K562 (cell line): Measurements from ENCODE around the gene NOP16. TPM values are rescaled to one million over a fixed set of nuclear protein-coding genes. Genes with fewer than 3 reads are reported as not detected.

Experiments
- AFF1 ChIP-seq, 2 experiments: fragments of 450-650 bp; IDR thresholded peaks; 2 replicates each; pipeline ENCODE4 v1.6.1; 2018; ENCODE audit warnings: mild to moderate bottlenecking in 2 of 2, low read depth in 1 of 2; ENCODE audit not compliant: partially characterized antibody in 2 of 2
- CTBP1 ChIP-seq: fragments of 450-650 bp; IDR thresholded peaks from 2 replicates; pipeline ENCODE4 v1.6.1; 2016; ENCODE audit warnings: borderline replicate concordance
- CXXC5 ChIP-seq: fragments of 250-450 bp; sonication (Bioruptor Pico); IDR thresholded peaks from 2 replicates; pipeline ENCODE4 v1.8.0; 2022; ENCODE audit warnings: inconsistent platforms, mild to moderate bottlenecking, moderate library complexity
- HNRNPL ChIP-seq: fragments of 200-400 bp; formaldehyde crosslinking; IDR thresholded peaks from 2 replicates; pipeline ENCODE4 v1.6.1; 2017; ENCODE audit warnings: low read depth, mild to moderate bottlenecking, low read length
- MAZ ChIP-seq, 2 experiments: fragments of 450-650 bp in 1 of 2; sonication (generic) in 1 of 2; formaldehyde crosslinking; IDR thresholded peaks in 1 of 2; conservative IDR thresholded peaks in 1 of 2; 2 replicates each; pipeline versions ENCODE4 v1.4.0 to v1.5.0; 2020; ENCODE audit warnings: mild to moderate bottlenecking in 1 of 2, missing genetic modification reagents in 1 of 2
- NR4A1 ChIP-seq, 2 experiments: fragments of 250-450 bp in 1 of 2; fragments of 450-650 bp in 1 of 2; sonication (Bioruptor Pico) in 1 of 2; IDR thresholded peaks; 2 replicates each; pipeline versions ENCODE4 v1.4.0 to v1.6.1; 2016 to 2020; ENCODE audit warnings: mild to moderate bottlenecking in 2 of 2, missing compliant biosample characterization in 1 of 2, missing genetic modification characterization in 1 of 2, moderate library complexity in 1 of 2
- RBFOX2 ChIP-seq: fragments of 200-400 bp; formaldehyde crosslinking; IDR thresholded peaks from 2 replicates; pipeline ENCODE4 v1.6.1; 2017; ENCODE audit warnings: low read depth, mild to moderate bottlenecking, low read length, moderate library complexity
- RBM39 ChIP-seq: fragments of 200-400 bp; formaldehyde crosslinking; optimal IDR thresholded peaks from 2 replicates; pipeline ENCODE3; 2018; ENCODE audit warnings: low read depth, low read length
- SP1 ChIP-seq: sonication (generic); formaldehyde crosslinking; IDR thresholded peaks from 2 replicates; pipeline ENCODE4 v1.8.1; 2022; ENCODE audit warnings: mild to moderate bottlenecking, missing genetic modification reagents
- VEZF1 ChIP-seq: fragments of 200-800 bp; sonication (Bioruptor generic); IDR thresholded peaks from 2 replicates; pipeline ENCODE4 v1.6.1; 2017; ENCODE audit warnings: missing genetic modification characterization, missing compliant biosample characterization
- ZBTB2 ChIP-seq: fragments of 450-650 bp; IDR thresholded peaks from 2 replicates; pipeline ENCODE4 v1.6.1; 2016; ENCODE audit warnings: antibody characterized with exemption
- ZNF184 ChIP-seq: sonication (generic); formaldehyde crosslinking; IDR thresholded peaks from 2 replicates; pipeline ENCODE4 v1.5.0; 2020; ENCODE audit warnings: missing genetic modification reagents
- ZNF217 ChIP-seq: sonication (generic); formaldehyde crosslinking; IDR thresholded peaks from 2 replicates; pipeline ENCODE4 v1.8.0; 2022; ENCODE audit warnings: mild to moderate bottlenecking, missing genetic modification reagents
- ZNF280B ChIP-seq: fragments of 250-450 bp; sonication (Bioruptor Pico); IDR thresholded peaks from 2 replicates; pipeline ENCODE4 v1.5.1; 2021; ENCODE audit warnings: mild to moderate bottlenecking
- ZNF551 ChIP-seq: fragments of 250-450 bp; sonication (Bioruptor Pico); IDR thresholded peaks from 2 replicates; pipeline ENCODE4 v1.5.0; 2021; ENCODE audit warnings: mild to moderate bottlenecking, moderate library complexity
- ZNF655 ChIP-seq: fragments of 250-450 bp; sonication (Bioruptor Pico); IDR thresholded peaks from 2 replicates; pipeline ENCODE4 v1.5.0; 2021
- polyA plus RNA-seq, 8 experiments: library from polyadenylated mRNA; depleted of rRNA in 4 of 8; stranded (reverse) in 5 of 8; unstranded in 3 of 8; fragments of >200 nt; fragmentation: Nextera tagmentation in 2 of 8; fragmentation: Illumina TruSeq in 1 of 8; extraction: Ambion mirVana in 2 of 8; extraction: Trizol in 1 of 8; gene quantifications; 2 replicates each; pipeline versions ENCODE4 v1.2.1 to v1.2.3, GENCODE V29; 2011 to 2014; ENCODE audit warnings: inconsistent platforms in 1 of 8, missing spikeins in 1 of 8
- total RNA-seq, 7 experiments: library from RNA; depleted of rRNA in 6 of 7; stranded (reverse); fragments of >200 nt in 6 of 7; fragmentation: Illumina TruSeq in 2 of 7; extraction: Trizol in 2 of 7; gene quantifications; 2 replicates each; pipeline versions ENCODE4 v1.2.1 to v1.2.3, GENCODE V29; 2011 to 2021; ENCODE audit warnings: low replicate concordance in 1 of 7

The NOP16 gene
- total and polyA plus RNA-seq, 9 of the 15 experiments (the other 6 are each of a cell fraction or from before 2014, with no cell fraction given): 92.5 to 342 (median 148) TPM

- TF ChIP-seq AFF1 (IDR thresholded peaks at IDR 0.05; ENCODE audit: low read depth in 1 of 2, partially characterized antibody in 2 of 2) (peak in 1 of 2 experiments; percentile 77), RBFOX2 (peak; percentile 99), ZNF551 (CRISPR knock-in tag) (no peak), ZNF655 (CRISPR knock-in tag) (no peak), CTBP1 (peak; percentile 40; the same call in 1 of the 2 replicates), MAZ (CRISPR knock-in tag; conservative IDR thresholded peaks at IDR 0.05 in 1 of 2, IDR thresholded peaks at IDR 0.05 in 1 of 2) (peak; percentile 70 to 80; a peak in 2 of 4 replicates), NR4A1 (CRISPR knock-in tag; IDR thresholded peaks at IDR 0.05) (no peak), NR4A1 (tag; IDR thresholded peaks at IDR 0.05) (no peak), SP1 (CRISPR knock-in tag) (peak; percentile 95), VEZF1 (peak; percentile 62), CXXC5 (peak; percentile 62), RBM39 (no peak), ZNF217 (no peak), ZNF184 (CRISPR knock-in tag) (no peak), ZNF280B (no peak), ZBTB2 (peak; percentile 8), HNRNPL (no peak)
Observed at GRCh38 chr5:176361437-176362232, 26.8 kb downstream of the NOP16 start, which contains the start of gene KIAA1191 (continued).
